ENCODE data around the gene HIPK3. TPM values are rescaled to one million over a fixed set of nuclear protein-coding genes. Genes with fewer than 3 reads are reported as not detected.
"Not testable (repeated sequence)": the region's sequence is repeated elsewhere in the genome, so short reads cannot be mapped to it uniquely, and the experiment has no call there.

The HIPK3 gene
- polyA plus RNA-seq, 3 donors = 10.8 to 49.6 (median 42.7) TPM

DNA sequence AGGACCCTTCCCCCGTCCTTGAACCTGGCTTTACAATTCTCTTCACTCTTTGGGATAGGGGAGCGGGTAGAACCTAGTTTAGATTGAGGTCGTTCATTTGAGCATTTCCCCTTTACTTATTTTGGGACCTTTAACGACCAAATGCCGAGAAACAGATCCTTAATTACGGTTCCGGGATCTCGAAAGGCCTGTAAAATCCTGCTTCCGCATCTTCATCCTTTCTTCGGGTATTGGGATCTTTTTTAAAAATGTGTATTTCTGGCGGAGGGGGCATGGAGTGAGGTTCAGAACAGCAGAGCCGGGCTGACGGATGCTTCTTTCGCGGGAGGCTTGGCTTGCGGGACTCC lies 395 bp upstream of the HIPK3 start:
- H3K27ac ChIP-seq (ENCODE audit: low read depth, low read length) = peak overlapping the region; percentile 100
- WGBS, 3 donors = 2 to 6% (median 2%) methylated on average over 16 of the region's 16 CpGs

DNA sequence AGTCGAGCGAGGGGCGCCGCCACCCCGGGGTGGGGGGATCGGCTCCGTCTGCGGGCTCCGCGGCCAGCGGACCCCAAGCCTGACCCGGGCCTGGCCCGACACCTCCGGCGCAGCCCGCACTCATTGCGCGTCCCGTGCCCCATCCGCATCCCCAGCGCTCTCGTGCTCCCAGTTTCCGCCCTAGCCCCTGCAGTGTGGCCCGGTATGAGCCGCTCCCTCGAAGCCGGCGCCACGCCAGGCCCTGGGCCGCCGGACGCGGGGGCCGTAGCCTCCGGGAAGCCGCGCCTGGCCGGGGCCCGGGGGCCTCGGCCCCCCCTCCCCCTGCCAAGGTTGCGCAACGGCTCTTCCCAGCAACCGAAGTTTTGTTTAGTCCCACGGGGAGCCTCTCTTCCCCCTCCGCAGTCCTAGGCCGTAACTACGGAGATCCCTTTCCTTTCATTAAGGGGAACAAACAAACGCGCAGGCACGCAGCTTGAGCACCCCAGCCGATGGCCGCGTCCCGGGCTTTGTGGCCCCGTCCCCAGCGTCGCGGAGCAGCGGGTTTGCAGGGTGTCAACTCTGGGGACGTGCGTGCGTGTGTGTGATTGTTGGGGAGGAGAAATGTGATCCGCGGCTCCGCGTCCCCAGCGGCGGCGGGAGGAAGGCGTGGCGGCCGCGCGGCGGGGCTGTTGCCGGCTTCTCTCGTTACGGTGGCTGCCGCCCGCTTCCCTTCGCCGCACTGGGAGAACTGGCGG lies 883 bp downstream of the HIPK3 start:
- peak overlapping the region; percentile 100 for H3K27ac ChIP-seq (ENCODE audit: low read depth, low read length)
- 0 to 1% (median 0%) methylated on average over 69 to 83 of the region's 83 CpGs for WGBS, 3 donors

DNA sequence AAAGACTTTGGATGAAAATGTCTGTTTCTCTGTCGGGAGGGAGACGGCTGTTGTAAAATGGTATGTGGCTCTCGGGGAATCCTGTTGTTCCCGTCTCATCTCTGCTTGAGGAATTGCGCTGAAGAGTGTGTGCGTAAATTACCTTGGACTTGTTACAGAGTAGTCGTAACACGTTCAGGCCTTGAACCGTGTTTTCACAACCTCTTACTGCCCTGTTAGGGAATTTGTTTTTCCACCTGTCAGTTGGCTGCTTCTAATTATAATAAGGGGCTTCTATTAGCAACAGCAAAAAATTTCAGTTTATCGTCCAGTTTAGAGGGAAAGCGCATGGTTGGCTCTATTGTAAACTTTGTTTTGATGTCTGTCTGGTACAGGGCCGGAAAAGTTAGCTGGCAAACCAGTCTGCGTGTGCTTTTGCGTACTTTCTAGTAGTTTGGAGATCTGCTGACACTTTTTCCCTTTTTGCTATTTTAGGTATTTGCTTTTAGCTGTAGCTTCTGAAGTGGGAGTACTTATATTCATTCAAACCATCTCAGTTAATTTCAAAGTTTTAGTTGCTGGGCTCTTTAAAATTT lies 1.5 kb downstream of the HIPK3 start:
- 0 to 1% (median 1%) methylated on average over 14 of the region's 14 CpGs for WGBS, 3 donors
- H3K27ac ChIP-seq (ENCODE audit: low read depth, low read length) = peak overlapping the region; percentile 100

- 15 to 29% (median 20%) methylated on average over 2 of the region's 2 CpGs for WGBS, 3 donors
- no peak overlapping the region for H3K27ac ChIP-seq (ENCODE audit: low read depth, low read length)
These were observed 2.7 kb downstream of the HIPK3 start for GRCh38 chr11:33259869-33260268.

- WGBS, 3 donors = 89 to 91% (median 91%) methylated on average over 1 of the region's 1 CpG
- not testable (repeated sequence) for H3K27ac ChIP-seq (ENCODE audit: low read depth, low read length)
These were observed 4.2 kb downstream of the HIPK3 start for GRCh38 chr11:33261350-33261749.

DNA sequence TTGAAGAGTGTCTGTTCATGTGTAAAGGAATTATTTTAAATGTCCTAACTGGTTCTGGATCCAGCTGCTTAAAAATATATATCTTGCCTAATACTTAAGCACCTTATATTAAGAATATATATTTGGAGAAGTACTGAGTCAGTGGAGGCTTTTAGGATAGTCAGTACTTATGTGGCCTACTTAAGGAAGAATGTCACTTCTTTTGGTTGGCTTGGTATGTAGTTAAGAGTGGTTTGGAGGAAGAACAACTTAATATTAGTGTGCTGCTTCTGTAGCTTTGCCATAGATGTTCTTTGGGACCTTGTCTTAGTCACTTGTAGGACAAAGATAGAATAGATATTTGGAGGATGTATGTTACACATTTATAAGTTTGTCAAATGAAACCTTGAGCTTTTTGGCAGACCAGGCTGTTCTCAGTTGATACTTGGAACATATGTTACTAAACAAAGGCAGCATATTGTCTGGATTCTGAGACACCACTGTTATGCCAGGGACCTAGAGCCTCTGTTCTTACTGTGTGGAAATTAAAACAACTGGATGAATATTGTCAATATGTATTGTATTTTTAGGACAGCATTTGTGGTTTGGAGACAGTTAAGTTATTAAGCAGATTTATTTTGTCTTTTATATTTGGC lies 4.9 kb downstream of the HIPK3 start:
- H3K27ac ChIP-seq (ENCODE audit: low read depth, low read length) = no peak overlapping the region

DNA sequence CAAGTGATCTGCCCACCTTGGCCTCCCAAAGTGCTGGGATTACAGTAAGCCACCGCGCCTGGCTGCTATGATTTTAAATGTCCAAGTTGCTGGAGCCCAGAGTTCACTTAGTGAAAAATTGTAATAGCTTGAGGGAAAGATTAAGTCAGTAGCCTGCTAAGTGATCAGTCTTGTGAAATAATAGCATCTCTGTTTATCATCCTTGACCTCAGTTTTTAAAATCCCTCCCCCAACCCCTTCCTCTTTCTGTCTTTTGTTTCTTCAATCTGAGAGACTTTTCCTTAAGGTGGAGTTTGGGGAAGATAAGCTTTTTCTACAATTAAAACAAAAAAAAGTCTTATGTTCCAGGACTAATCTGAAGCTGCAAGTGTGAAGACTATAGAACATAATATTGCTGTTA lies 6.4 kb downstream of the HIPK3 start:
- 66 to 83% (median 75%) methylated on average over 2 of the region's 2 CpGs for WGBS, 3 donors
- H3K27ac ChIP-seq (ENCODE audit: low read depth, low read length) = no peak overlapping the region

DNA sequence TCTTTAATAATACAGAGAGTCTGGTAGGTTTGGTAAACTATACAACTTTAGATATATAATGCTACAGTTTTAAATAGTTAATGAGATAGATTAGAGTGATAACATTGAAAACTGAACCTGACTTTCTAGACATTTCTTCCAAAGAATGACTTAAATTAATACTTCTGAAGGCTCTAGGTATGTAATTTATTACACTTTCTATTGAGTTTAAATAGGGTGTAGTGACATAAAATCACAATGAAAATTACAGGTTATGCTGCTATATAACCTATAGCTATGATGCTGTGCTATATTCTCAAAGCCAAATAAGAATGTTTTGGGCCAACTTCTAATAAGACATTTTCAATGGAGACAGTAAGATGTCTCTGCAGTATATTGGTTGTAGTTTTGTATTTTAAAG lies 7.7 kb downstream of the HIPK3 start:
- no peak overlapping the region for H3K27ac ChIP-seq (ENCODE audit: low read depth, low read length)

- WGBS, 3 donors = 46 to 48% (median 47%) methylated on average over 8 of the region's 8 CpGs
These were observed 9.4 kb downstream of the HIPK3 start for GRCh38 chr11:33266393-33267215.

GRCh38 chr11:33268945-33269540 lies 11.9 kb downstream of the HIPK3 start:
- 77 to 83% (median 80%) methylated on average over 4 of the region's 4 CpGs for WGBS, 3 donors
- H3K27ac ChIP-seq (ENCODE audit: low read depth, low read length) = no peak overlapping the region

More at GRCh38 chr11:33266393-33267215, 9.4 kb downstream of the HIPK3 start:
- no peak overlapping the region for H3K27ac ChIP-seq (ENCODE audit: low read depth, low read length)

- no peak overlapping the region for H3K27ac ChIP-seq (ENCODE audit: low read depth, low read length)
- 78 to 93% (median 92%) methylated on average over 6 of the region's 6 CpGs for WGBS, 3 donors
These were observed 12.6 kb downstream of the HIPK3 start for GRCh38 chr11:33269822-33270221.

GRCh38 chr11:33271059-33271458 lies 13.9 kb downstream of the HIPK3 start:
- WGBS, 3 donors = 90 to 92% (median 91%) methylated on average over 3 of the region's 3 CpGs
- H3K27ac ChIP-seq (ENCODE audit: low read depth, low read length) = no peak overlapping the region

GRCh38 chr11:33272338-33273107 lies 15.3 kb downstream of the HIPK3 start:
- 73 to 91% (median 77%) methylated on average over 11 to 13 of the region's 13 CpGs for WGBS, 3 donors
- no peak overlapping the region for H3K27ac ChIP-seq (ENCODE audit: low read depth, low read length)

DNA sequence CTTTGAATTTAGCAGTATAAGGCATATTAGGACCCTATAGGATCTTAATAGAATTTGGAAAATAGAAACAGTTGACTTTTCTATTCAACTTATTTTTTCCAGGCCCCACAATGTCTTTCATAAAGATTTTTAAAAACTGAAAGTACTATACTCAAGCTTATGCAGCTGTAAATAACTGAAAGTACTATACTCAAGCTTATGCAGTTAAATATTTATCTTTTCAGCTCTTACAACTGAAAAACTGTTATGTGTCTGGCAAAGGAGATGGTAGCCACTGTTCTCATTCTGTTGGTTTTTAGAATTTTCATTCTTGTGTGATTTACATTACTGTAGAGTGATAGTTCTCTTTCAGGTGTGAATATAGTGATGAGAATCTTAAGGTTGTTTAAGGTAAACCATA lies 16.5 kb downstream of the HIPK3 start:
- H3K27ac ChIP-seq (ENCODE audit: low read depth, low read length) = no peak overlapping the region

GRCh38 chr11:33280411-33280810 lies 23.2 kb downstream of the HIPK3 start:
- H3K27ac ChIP-seq (ENCODE audit: low read depth, low read length) = no peak overlapping the region

- H3K27ac ChIP-seq (ENCODE audit: low read depth, low read length) = no peak overlapping the region
These were observed 24.6 kb downstream of the HIPK3 start for GRCh38 chr11:33281758-33282157.

DNA sequence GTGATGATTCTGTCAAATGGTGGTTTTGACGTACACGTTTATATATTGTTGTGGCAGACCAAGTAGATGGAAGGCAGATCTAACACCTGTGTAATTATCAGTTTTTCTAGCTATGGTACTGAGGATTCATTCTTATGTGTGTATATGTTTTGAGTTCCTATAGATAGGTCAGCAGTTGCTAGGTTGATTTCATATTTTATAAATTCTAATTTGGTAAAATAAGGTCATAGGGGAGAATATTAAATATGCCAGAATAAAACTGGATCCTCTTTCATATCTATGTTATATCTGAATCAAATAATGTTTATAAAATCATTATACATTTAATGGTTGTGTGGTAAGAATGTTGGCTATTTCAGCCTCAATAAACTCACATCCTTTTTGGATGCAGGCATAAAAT lies 27.6 kb downstream of the HIPK3 start:
- 72 to 81% (median 76%) methylated on average over 2 of the region's 2 CpGs for WGBS, 3 donors
- H3K27ac ChIP-seq (ENCODE audit: low read depth, low read length) = no peak overlapping the region

- H3K27ac ChIP-seq (ENCODE audit: low read depth, low read length) = no peak overlapping the region
- 55 to 62% (median 61%) methylated on average over 1 of the region's 1 CpG for WGBS, 3 donors
These were observed 33.1 kb downstream of the HIPK3 start for GRCh38 chr11:33290319-33290718.

Data from adipose tissue (tissue), 3 donors.